A549 treated with GW870086 at 1 μM for 4 hours (cell line): ENCODE data around the gene CDC123. TPM values are rescaled to one million over a fixed set of nuclear protein-coding genes. Genes with fewer than 3 reads are reported as not detected.

Experiments used
- total RNA-seq: library from RNA; stranded (reverse); fragments of 200-300 nt; extraction: Qiagen RNA extraction; gene quantifications from 5 replicates; pipeline ENCODE4 v1.2.3, GENCODE V29; 2022; ENCODE audit warnings: low read depth

Gene CDC123, protein sequence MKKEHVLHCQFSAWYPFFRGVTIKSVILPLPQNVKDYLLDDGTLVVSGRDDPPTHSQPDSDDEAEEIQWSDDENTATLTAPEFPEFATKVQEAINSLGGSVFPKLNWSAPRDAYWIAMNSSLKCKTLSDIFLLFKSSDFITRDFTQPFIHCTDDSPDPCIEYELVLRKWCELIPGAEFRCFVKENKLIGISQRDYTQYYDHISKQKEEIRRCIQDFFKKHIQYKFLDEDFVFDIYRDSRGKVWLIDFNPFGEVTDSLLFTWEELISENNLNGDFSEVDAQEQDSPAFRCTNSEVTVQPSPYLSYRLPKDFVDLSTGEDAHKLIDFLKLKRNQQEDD
- total RNA-seq: 127 to 180 TPM (median 131 TPM) in 5 replicates

DNA sequence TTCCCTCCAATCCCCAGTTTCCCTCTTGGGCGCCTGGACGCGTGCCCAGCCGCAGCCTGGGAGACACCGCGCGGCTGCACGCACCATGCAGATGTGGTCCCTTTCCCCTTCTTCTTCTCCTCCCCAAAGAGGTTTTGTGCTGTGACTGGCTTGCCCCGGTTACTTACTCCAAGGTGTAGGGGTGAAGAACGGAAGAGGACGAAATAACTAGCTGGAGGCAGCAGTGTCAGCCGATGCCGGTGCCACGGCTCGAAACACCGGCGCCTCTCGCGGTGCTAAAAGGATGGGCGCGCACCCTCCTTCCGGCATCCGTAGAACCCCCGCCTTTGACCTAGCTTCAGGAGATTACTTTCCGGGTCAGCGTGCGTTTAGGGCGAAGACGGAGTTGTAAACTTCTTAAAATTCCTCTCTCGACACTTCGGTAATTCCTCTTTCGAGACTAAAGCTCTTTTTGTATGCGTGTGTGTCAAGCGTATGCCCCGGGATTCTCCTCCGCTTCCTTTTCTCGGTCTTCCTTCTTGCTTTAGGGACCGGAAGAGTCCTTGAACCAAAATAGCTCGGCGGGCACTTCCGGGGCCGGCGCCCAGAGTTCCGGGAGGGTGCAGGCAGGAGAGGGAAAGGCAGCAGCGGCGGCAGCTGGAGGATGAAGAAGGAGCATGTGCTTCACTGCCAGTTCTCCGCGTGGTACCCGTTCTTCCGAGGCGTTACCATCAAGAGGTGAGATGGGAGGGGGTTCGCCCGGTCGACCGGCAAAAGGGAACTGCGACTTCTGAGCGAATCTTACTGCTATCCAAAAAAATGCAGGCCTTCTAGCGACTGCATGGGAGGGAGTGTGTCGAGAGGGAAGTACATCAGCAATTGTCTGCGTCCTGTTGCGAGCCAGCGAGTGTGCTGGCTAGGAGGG lies at the start of gene CDC123, which contains the start of gene NUDT5:
CDC123 (plus strand) TSS at position 586 of the 904 bp plus-strand sequence; CDS start at position 644, 58 bp downstream.
NUDT5 (minus strand) TSS at position 289 of the 904 bp plus-strand sequence. CDS start 9,600 bp downstream, outside the sequence.

Other genes with a start within 250 kb of the CDC123 start
- 12.6 to 15.0 TPM (median 14.4 TPM) in 5 replicates for gene UPF2, start 153.4 kb upstream of the CDC123 start, total RNA-seq
- gene DHTKD1, start 127.2 kb upstream of the CDC123 start, total RNA-seq: 7.5 to 9.6 TPM (median 9.0 TPM) in 5 replicates
- 12.2 to 13.6 TPM (median 12.7 TPM) in 5 replicates for gene SEC61A2, start 66.5 kb upstream of the CDC123 start, total RNA-seq
- 128 to 160 TPM (median 144 TPM) in 5 replicates for gene NUDT5, start 297 bp upstream of the CDC123 start, total RNA-seq
- gene CAMK1D, start 153.4 kb downstream of the CDC123 start, total RNA-seq: 6.1 to 7.9 TPM (median 6.9 TPM) in 5 replicates